IPS-18a (cell line): ENCODE results near the gene YWHAE.
"Not testable (repeated sequence)": the region's sequence is repeated elsewhere in the genome, so short reads cannot be mapped to it uniquely, and the experiment has no call there.

Experiments used
- H3K27ac ChIP-seq: one replicate; pipeline ENCODE4 v1.5.1; 2013; ENCODE audit warnings: low read length
- H3K27me3 ChIP-seq: one replicate; pipeline ENCODE4 v1.6.1; 2013; ENCODE audit warnings: mild to moderate bottlenecking, low read length; ENCODE audit not compliant: control insufficient read depth, insufficient read depth
- H3K36me3 ChIP-seq: one replicate; pipeline ENCODE4 v1.6.1; 2013; ENCODE audit warnings: low read depth, low read length; ENCODE audit not compliant: control insufficient read depth
- H3K4me1 ChIP-seq: one replicate; pipeline ENCODE4 v1.6.1; 2013; ENCODE audit warnings: low read depth, low read length; ENCODE audit not compliant: control insufficient read depth
- H3K4me3 ChIP-seq: one replicate; pipeline ENCODE4 v1.5.1; 2013; ENCODE audit warnings: low read length
- H3K9ac ChIP-seq: one replicate; pipeline ENCODE4 v1.6.1; 2013; ENCODE audit warnings: mild to moderate bottlenecking, low read length, moderate library complexity
- H3K9me3 ChIP-seq: one replicate; pipeline ENCODE4 v1.6.1; 2013; ENCODE audit warnings: low read depth, low read length; ENCODE audit not compliant: control insufficient read depth

Gene YWHAE

GRCh38 chr17:1368588-1368987, 31.4 kb downstream of the YWHAE start:
- H3K9me3 ChIP-seq, result no peaks in the 10 kb centered on the region
- H3K9ac ChIP-seq, result no peak overlapping the region
- no peaks in the 10 kb centered on the region for H3K27me3 ChIP-seq
- H3K4me3 ChIP-seq, result no peak overlapping the region
- H3K27ac ChIP-seq, result no peak overlapping the region
- H3K4me1 ChIP-seq, result peaks cover 13% of the 10 kb centered on the region
- peaks cover 28% of the 10 kb centered on the region for H3K36me3 ChIP-seq

- H3K4me3 ChIP-seq, result no peak overlapping the region
- H3K27ac ChIP-seq, result no peak overlapping the region
- no peaks in the 10 kb centered on the region for H3K9me3 ChIP-seq
- H3K36me3 ChIP-seq, result peaks cover 35% of the 10 kb centered on the region
- peaks cover 13% of the 10 kb centered on the region for H3K4me1 ChIP-seq
- H3K9ac ChIP-seq, result no peak overlapping the region
- H3K27me3 ChIP-seq, result no peaks in the 10 kb centered on the region
Observed at GRCh38 chr17:1367351-1367745, 32.7 kb downstream of the YWHAE start.

GRCh38 chr17:1366234-1366633, 33.8 kb downstream of the YWHAE start:
- H3K27ac ChIP-seq, result no peak overlapping the region
- H3K9ac ChIP-seq, result no peak overlapping the region
- no peak overlapping the region for H3K4me3 ChIP-seq
- H3K27me3 ChIP-seq, result no peaks in the 10 kb centered on the region
- peaks cover 13% of the 10 kb centered on the region for H3K4me1 ChIP-seq
- H3K9me3 ChIP-seq, result no peaks in the 10 kb centered on the region
- peaks cover 46% of the 10 kb centered on the region for H3K36me3 ChIP-seq

GRCh38 chr17:1365445-1366039, 34.5 kb downstream of the YWHAE start:
- Histone ChIP-seq H3K9ac (no peak overlapping the region), H3K9me3 (no peaks in the 10 kb centered on the region), H3K27me3 (no peaks in the 10 kb centered on the region), H3K4me3 (no peak overlapping the region), H3K4me1 (peaks cover 13% of the 10 kb centered on the region), H3K27ac (no peak overlapping the region), H3K36me3 (peaks cover 51% of the 10 kb centered on the region)

GRCh38 chr17:1362964-1363363, 37.1 kb downstream of the YWHAE start:
- Histone ChIP-seq H3K27ac (no peak overlapping the region), H3K9me3 (no peaks in the 10 kb centered on the region), H3K27me3 (no peaks in the 10 kb centered on the region), H3K36me3 (peaks cover 63% of the 10 kb centered on the region), H3K4me3 (no peak overlapping the region), H3K4me1 (peaks cover 13% of the 10 kb centered on the region), H3K9ac (no peak overlapping the region)

GRCh38 chr17:1362065-1362848, 37.8 kb downstream of the YWHAE start:
- H3K27me3 ChIP-seq, result no peaks in the 10 kb centered on the region
- peaks cover 7% of the 10 kb centered on the region for H3K4me1 ChIP-seq
- no peak overlapping the region for H3K27ac ChIP-seq
- H3K9ac ChIP-seq, result no peak overlapping the region
- peaks cover 66% of the 10 kb centered on the region for H3K36me3 ChIP-seq
- H3K4me3 ChIP-seq, result no peak overlapping the region
- no peaks in the 10 kb centered on the region for H3K9me3 ChIP-seq

- Histone ChIP-seq H3K27me3 (no peaks in the 10 kb centered on the region), H3K9ac (no peak overlapping the region), H3K4me1 (no peaks in the 10 kb centered on the region), H3K36me3 (peaks cover 71% of the 10 kb centered on the region), H3K9me3 (no peaks in the 10 kb centered on the region), H3K27ac (no peak overlapping the region), H3K4me3 (no peak overlapping the region)
Observed at GRCh38 chr17:1360975-1361374, 39.0 kb downstream of the YWHAE start.

- not testable (repeated sequence) for H3K4me1 ChIP-seq, H3K4me3 ChIP-seq, H3K27ac ChIP-seq, H3K9me3 ChIP-seq, H3K27me3 ChIP-seq, H3K9ac ChIP-seq
- peaks cover 76% of the 10 kb centered on the region for H3K36me3 ChIP-seq
Observed at GRCh38 chr17:1360315-1360714, 39.7 kb downstream of the YWHAE start.

- Histone ChIP-seq H3K36me3 (peaks cover 63% of the 10 kb centered on the region), H3K4me3 (no peak overlapping the region), H3K9me3 (no peaks in the 10 kb centered on the region), H3K27ac (no peak overlapping the region), H3K4me1 (no peaks in the 10 kb centered on the region), H3K9ac (no peak overlapping the region), H3K27me3 (no peaks in the 10 kb centered on the region)
Observed at GRCh38 chr17:1354030-1354429, 46.0 kb downstream of the YWHAE start.

GRCh38 chr17:1352530-1352929, 47.5 kb downstream of the YWHAE start:
- H3K36me3 ChIP-seq, result peaks cover 68% of the 10 kb centered on the region
- not testable (repeated sequence) for H3K27ac ChIP-seq

GRCh38 chr17:1351971-1352370, 48.1 kb downstream of the YWHAE start:
- H3K4me3 ChIP-seq, result no peak overlapping the region
- H3K9me3 ChIP-seq, result no peaks in the 10 kb centered on the region
- no peak overlapping the region for H3K9ac ChIP-seq
- no peaks in the 10 kb centered on the region for H3K27me3 ChIP-seq
- H3K36me3 ChIP-seq, result peaks cover 69% of the 10 kb centered on the region
- H3K27ac ChIP-seq, result no peak overlapping the region
- no peaks in the 10 kb centered on the region for H3K4me1 ChIP-seq

More at GRCh38 chr17:1352530-1352929, 47.5 kb downstream of the YWHAE start:
- H3K4me1 ChIP-seq, H3K9me3 ChIP-seq, H3K27me3 ChIP-seq, H3K9ac ChIP-seq, H3K4me3 ChIP-seq: not testable (repeated sequence)

- H3K9me3 ChIP-seq, result no peaks in the 10 kb centered on the region
- no peak overlapping the region for H3K4me3 ChIP-seq
- no peak overlapping the region for H3K9ac ChIP-seq
- H3K36me3 ChIP-seq, result peaks cover 68% of the 10 kb centered on the region
- H3K27ac ChIP-seq, result no peak overlapping the region
- H3K27me3 ChIP-seq, result no peaks in the 10 kb centered on the region
- no peaks in the 10 kb centered on the region for H3K4me1 ChIP-seq
Observed at GRCh38 chr17:1351275-1351674, 48.7 kb downstream of the YWHAE start.
